Measurements from ENCODE around the gene SUFU.

DNA sequence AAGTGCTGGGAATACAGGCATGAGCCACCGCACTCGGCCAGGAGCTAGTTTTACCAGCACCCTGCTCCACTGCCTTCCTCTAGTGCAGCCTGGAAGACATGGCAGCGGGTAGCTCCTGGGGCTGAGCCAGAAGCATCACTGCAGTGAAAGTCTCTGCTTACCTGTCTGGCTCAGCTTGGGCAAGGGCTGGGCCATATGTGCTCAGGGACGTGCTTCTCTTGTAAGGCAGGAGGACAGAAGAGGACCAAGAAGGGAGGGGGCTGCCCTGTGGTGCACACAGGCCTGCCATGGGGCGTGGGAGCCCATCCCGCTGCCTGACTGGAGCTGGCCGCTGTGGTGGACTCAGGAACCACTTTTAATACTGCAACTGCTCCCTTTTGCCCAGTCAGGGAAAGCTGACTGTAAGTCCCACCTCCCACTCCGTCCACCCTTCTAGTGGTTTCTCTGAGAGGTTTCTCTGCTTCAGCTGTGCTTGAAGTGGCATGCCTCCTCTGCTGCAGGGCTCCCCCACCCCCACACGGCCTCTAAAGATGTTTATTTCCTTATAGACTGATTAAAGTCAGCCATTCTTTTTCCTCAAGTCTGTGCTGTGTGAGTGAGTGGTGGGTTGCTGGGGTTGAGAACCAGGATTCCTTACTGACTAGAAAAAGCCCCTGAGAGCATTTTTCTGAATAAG is 27.2 kb upstream of the SUFU start:
- TF ChIP-seq JUN (IDR thresholded peaks at IDR 0.05; ENCODE audit: low read depth, low read length) = no peak
- TF ChIP-seq, protein P1, sequence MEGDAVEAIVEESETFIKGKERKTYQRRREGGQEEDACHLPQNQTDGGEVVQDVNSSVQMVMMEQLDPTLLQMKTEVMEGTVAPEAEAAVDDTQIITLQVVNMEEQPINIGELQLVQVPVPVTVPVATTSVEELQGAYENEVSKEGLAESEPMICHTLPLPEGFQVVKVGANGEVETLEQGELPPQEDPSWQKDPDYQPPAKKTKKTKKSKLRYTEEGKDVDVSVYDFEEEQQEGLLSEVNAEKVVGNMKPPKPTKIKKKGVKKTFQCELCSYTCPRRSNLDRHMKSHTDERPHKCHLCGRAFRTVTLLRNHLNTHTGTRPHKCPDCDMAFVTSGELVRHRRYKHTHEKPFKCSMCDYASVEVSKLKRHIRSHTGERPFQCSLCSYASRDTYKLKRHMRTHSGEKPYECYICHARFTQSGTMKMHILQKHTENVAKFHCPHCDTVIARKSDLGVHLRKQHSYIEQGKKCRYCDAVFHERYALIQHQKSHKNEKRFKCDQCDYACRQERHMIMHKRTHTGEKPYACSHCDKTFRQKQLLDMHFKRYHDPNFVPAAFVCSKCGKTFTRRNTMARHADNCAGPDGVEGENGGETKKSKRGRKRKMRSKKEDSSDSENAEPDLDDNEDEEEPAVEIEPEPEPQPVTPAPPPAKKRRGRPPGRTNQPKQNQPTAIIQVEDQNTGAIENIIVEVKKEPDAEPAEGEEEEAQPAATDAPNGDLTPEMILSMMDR (IDR thresholded peaks at IDR 0.05; ENCODE audit: control extremely low read depth in 1 of 3, insufficient read depth in 1 of 3, low read depth in 1 of 3, low read length in 3 of 3) = no peak
- TF ChIP-seq CBX5 (IDR thresholded peaks at IDR 0.05; ENCODE audit: low read depth, low read length) = no peak
- TF ChIP-seq HDAC2 (IDR thresholded peaks at IDR 0.05; ENCODE audit: borderline replicate concordance in 1 of 2, low read depth in 2 of 2, low read length in 2 of 2) = no peak
- TF ChIP-seq EP300 (IDR thresholded peaks at IDR 0.05; ENCODE audit: borderline replicate concordance in 1 of 2, low read depth in 2 of 2, low read length in 2 of 2) = no peak
- no peak for TF ChIP-seq EZH2 (IDR thresholded peaks at IDR 0.05; ENCODE audit: low read depth, low read length, severe bottlenecking)
- TF ChIP-seq POLR2A (IDR thresholded peaks at IDR 0.05; ENCODE audit: control extremely low read depth in 1 of 2, low read depth in 2 of 2, low read length in 2 of 2) = no peak
- no peak for TF ChIP-seq SIRT6 (IDR thresholded peaks at IDR 0.05; ENCODE audit: low read length)
- no peak for TF ChIP-seq YY1 (IDR thresholded peaks at IDR 0.05; ENCODE audit: low read depth, low read length)
- no peak for TF ChIP-seq GTF2F1 (IDR thresholded peaks at IDR 0.05; ENCODE audit: borderline replicate concordance, low read depth, low read length)
- no peak for TF ChIP-seq JUND (IDR thresholded peaks at IDR 0.05; ENCODE audit: low read length)
- TF ChIP-seq, protein P2, sequence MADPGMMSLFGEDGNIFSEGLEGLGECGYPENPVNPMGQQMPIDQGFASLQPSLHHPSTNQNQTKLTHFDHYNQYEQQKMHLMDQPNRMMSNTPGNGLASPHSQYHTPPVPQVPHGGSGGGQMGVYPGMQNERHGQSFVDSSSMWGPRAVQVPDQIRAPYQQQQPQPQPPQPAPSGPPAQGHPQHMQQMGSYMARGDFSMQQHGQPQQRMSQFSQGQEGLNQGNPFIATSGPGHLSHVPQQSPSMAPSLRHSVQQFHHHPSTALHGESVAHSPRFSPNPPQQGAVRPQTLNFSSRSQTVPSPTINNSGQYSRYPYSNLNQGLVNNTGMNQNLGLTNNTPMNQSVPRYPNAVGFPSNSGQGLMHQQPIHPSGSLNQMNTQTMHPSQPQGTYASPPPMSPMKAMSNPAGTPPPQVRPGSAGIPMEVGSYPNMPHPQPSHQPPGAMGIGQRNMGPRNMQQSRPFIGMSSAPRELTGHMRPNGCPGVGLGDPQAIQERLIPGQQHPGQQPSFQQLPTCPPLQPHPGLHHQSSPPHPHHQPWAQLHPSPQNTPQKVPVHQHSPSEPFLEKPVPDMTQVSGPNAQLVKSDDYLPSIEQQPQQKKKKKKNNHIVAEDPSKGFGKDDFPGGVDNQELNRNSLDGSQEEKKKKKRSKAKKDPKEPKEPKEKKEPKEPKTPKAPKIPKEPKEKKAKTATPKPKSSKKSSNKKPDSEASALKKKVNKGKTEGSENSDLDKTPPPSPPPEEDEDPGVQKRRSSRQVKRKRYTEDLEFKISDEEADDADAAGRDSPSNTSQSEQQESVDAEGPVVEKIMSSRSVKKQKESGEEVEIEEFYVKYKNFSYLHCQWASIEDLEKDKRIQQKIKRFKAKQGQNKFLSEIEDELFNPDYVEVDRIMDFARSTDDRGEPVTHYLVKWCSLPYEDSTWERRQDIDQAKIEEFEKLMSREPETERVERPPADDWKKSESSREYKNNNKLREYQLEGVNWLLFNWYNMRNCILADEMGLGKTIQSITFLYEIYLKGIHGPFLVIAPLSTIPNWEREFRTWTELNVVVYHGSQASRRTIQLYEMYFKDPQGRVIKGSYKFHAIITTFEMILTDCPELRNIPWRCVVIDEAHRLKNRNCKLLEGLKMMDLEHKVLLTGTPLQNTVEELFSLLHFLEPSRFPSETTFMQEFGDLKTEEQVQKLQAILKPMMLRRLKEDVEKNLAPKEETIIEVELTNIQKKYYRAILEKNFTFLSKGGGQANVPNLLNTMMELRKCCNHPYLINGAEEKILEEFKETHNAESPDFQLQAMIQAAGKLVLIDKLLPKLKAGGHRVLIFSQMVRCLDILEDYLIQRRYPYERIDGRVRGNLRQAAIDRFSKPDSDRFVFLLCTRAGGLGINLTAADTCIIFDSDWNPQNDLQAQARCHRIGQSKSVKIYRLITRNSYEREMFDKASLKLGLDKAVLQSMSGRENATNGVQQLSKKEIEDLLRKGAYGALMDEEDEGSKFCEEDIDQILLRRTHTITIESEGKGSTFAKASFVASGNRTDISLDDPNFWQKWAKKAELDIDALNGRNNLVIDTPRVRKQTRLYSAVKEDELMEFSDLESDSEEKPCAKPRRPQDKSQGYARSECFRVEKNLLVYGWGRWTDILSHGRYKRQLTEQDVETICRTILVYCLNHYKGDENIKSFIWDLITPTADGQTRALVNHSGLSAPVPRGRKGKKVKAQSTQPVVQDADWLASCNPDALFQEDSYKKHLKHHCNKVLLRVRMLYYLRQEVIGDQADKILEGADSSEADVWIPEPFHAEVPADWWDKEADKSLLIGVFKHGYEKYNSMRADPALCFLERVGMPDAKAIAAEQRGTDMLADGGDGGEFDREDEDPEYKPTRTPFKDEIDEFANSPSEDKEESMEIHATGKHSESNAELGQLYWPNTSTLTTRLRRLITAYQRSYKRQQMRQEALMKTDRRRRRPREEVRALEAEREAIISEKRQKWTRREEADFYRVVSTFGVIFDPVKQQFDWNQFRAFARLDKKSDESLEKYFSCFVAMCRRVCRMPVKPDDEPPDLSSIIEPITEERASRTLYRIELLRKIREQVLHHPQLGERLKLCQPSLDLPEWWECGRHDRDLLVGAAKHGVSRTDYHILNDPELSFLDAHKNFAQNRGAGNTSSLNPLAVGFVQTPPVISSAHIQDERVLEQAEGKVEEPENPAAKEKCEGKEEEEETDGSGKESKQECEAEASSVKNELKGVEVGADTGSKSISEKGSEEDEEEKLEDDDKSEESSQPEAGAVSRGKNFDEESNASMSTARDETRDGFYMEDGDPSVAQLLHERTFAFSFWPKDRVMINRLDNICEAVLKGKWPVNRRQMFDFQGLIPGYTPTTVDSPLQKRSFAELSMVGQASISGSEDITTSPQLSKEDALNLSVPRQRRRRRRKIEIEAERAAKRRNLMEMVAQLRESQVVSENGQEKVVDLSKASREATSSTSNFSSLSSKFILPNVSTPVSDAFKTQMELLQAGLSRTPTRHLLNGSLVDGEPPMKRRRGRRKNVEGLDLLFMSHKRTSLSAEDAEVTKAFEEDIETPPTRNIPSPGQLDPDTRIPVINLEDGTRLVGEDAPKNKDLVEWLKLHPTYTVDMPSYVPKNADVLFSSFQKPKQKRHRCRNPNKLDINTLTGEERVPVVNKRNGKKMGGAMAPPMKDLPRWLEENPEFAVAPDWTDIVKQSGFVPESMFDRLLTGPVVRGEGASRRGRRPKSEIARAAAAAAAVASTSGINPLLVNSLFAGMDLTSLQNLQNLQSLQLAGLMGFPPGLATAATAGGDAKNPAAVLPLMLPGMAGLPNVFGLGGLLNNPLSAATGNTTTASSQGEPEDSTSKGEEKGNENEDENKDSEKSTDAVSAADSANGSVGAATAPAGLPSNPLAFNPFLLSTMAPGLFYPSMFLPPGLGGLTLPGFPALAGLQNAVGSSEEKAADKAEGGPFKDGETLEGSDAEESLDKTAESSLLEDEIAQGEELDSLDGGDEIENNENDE (IDR thresholded peaks at IDR 0.05; ENCODE audit: insufficient replicate concordance, low read length) = no peak

All from H1 (cell line).